GM12874 (cell line): ENCODE measurements around the gene OTX2.

Experiments
- TF ChIP-seq, protein P1 (sequence below): IDR thresholded peaks from 2 replicates; pipeline ENCODE4 v1.5.1; 2011; ENCODE audit warnings: low read depth, mild to moderate bottlenecking, control low read depth, low read length, moderate library complexity; ENCODE audit not compliant: insufficient read depth

OTX2 gene

GRCh38 chr14:56811593-56812363, 1.5 kb upstream of the OTX2 start:
- TF ChIP-seq, protein P1, sequence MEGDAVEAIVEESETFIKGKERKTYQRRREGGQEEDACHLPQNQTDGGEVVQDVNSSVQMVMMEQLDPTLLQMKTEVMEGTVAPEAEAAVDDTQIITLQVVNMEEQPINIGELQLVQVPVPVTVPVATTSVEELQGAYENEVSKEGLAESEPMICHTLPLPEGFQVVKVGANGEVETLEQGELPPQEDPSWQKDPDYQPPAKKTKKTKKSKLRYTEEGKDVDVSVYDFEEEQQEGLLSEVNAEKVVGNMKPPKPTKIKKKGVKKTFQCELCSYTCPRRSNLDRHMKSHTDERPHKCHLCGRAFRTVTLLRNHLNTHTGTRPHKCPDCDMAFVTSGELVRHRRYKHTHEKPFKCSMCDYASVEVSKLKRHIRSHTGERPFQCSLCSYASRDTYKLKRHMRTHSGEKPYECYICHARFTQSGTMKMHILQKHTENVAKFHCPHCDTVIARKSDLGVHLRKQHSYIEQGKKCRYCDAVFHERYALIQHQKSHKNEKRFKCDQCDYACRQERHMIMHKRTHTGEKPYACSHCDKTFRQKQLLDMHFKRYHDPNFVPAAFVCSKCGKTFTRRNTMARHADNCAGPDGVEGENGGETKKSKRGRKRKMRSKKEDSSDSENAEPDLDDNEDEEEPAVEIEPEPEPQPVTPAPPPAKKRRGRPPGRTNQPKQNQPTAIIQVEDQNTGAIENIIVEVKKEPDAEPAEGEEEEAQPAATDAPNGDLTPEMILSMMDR: no peak

DNA sequence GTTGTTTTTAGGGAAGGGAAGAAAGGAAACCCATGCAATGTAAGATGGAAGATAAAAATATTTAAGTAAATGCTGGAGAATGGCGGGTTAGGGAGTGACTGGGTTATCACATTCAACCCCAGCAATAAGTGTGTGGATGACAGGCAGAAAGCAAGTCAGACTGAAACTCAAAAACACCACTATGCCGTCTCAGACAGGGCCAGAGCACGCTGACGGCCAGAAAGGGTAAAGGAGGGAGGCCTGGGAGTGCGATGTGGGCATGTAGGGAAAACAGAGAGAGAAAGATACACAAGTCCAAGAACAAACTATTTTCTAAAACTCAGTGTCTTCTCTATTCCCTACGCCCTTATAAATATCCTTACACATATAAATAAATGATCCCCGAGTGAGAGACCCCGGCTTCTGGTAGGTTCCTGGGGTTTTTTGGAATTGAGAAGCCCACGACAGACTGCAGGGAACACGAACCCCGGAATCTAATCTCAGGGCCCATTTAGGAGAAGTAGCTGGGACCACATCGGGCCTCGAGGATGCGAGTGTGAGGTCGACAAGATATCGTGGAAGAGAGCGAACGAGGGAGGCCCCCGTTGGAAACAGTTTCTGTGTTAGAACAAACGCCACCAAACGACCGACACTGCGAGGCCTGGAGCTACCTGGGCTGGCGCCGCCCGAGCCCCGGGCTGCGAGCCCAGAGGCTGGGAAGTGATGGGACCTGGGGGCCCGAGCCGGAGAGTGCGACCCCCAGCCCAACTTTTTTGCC, 735 bp upstream of the OTX2 start:
- TF ChIP-seq, protein P1: no peak

GRCh38 chr14:56809270-56810146, 771 bp downstream of the OTX2 start:
- TF ChIP-seq, protein P1: no peak

- TF ChIP-seq, protein P1: no peak
These were observed 1.7 kb downstream of the OTX2 start for GRCh38 chr14:56808383-56809269.

DNA sequence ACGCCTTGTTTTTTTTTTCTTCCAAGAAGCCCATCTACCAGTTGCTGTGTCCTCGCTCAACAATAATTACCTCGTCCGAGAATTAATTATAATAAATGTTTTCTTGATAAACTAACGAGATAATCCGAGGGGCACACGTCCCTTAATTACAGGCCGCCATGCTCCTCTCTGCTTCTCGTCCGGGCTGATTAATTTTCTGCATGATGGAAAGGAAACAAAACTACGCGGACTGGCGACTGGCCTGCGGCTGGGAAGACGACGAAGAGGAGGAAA, 2.2 kb downstream of the OTX2 start:
- TF ChIP-seq, protein P1: no peak

- TF ChIP-seq, protein P1: no peak
These were observed 2.7 kb downstream of the OTX2 start for GRCh38 chr14:56807386-56808109.
